HEK293 (cell line): ENCODE data around the gene PCDHGC5.
A peak's percentile ranks its signal among the peaks of the same experiment; 100 is the strongest.

Source experiments
- CTCF ChIA-PET: fragments of 350-600 bp; formaldehyde crosslinking; extraction: SDS; loops from one replicate; lab custom pipeline; 2021; ENCODE audit warnings: antibody characterized with exemption; lab: Yijun Ruan, JAX
- POLR2A ChIA-PET: fragments of 300-600 bp; formaldehyde crosslinking; extraction: SDS; loops from one replicate; lab custom pipeline; 2020; ENCODE audit warnings: antibody characterized with exemption, inconsistent platforms; lab: Yijun Ruan, JAX
- H3K27ac ChIP-seq: fragments of 200-500 bp; sonication (Bioruptor generic); 2 replicates; pipeline ENCODE4 v1.5.1; 2014; ENCODE audit warnings: low read depth, low read length, control low read depth, inconsistent platforms; ENCODE audit errors: extremely low read depth
- H3K36me3 ChIP-seq, 2 experiments: fragments of 200-500 bp in 1 of 2; sonication (Bioruptor generic) in 1 of 2; 1 replicate in 1 of 2; 2 replicates in 1 of 2; pipeline ENCODE4 v1.5.1; 2014 to 2017; ENCODE audit warnings: inconsistent platforms in 2 of 2, low read length in 2 of 2; ENCODE audit not compliant: control insufficient read depth in 2 of 2, insufficient read depth in 1 of 2
- H3K4me1 ChIP-seq: fragments of 200-500 bp; sonication (Bioruptor generic); 2 replicates; pipeline ENCODE4 v1.5.1; 2014; ENCODE audit warnings: mild to moderate bottlenecking, low read length, inconsistent platforms; ENCODE audit not compliant: control insufficient read depth, insufficient read depth
- H3K4me3 ChIP-seq: 2 replicates; pipeline ENCODE4 v1.5.1; 2011; ENCODE audit warnings: low read depth, mild to moderate bottlenecking, control low read depth, low read length, moderate library complexity
- H3K9me3 ChIP-seq: fragments of 200-500 bp; sonication (Bioruptor generic); 2 replicates; pipeline ENCODE4 v1.5.1; 2014; ENCODE audit warnings: low read depth, low read length, inconsistent platforms; ENCODE audit not compliant: control insufficient read depth, insufficient read depth
- BCL11B ChIP-seq: fragments of 450-650 bp; formaldehyde crosslinking; IDR thresholded peaks from 2 replicates; pipeline ENCODE4 v1.5.1; 2016; ENCODE audit warnings: low read depth, missing biosample characterization, missing genetic modification characterization
- HIC1 ChIP-seq: fragments of 450-650 bp; formaldehyde crosslinking; IDR thresholded peaks from 2 replicates; pipeline ENCODE4 v1.5.1; 2016; ENCODE audit warnings: missing biosample characterization, missing genetic modification characterization
- HOXC10 ChIP-seq: sonication (generic); formaldehyde crosslinking; IDR thresholded peaks from 2 replicates; pipeline ENCODE4 v1.8.1; 2023; ENCODE audit warnings: mild to moderate bottlenecking, missing genetic modification reagents
- INSM2 ChIP-seq: fragments of 450-650 bp; formaldehyde crosslinking; IDR thresholded peaks from 2 replicates; pipeline ENCODE4 v1.5.1; 2016; ENCODE audit warnings: missing biosample characterization, missing genetic modification characterization
- KLF10 ChIP-seq: fragments of 450-650 bp; IDR thresholded peaks from 2 replicates; pipeline ENCODE4 v1.5.1; 2018; ENCODE audit warnings: missing biosample characterization, mild to moderate bottlenecking, missing genetic modification characterization
- KLF8 ChIP-seq: fragments of 450-650 bp; formaldehyde crosslinking; IDR thresholded peaks from 2 replicates; pipeline ENCODE4 v1.5.1; 2016; ENCODE audit warnings: missing biosample characterization, missing genetic modification characterization
- MEIS1 ChIP-seq: sonication (generic); formaldehyde crosslinking; IDR thresholded peaks from 2 replicates; pipeline ENCODE4 v1.8.1; 2022; ENCODE audit warnings: missing genetic modification reagents, mild to moderate bottlenecking, borderline replicate concordance
- PRDM2 ChIP-seq: fragments of 450-650 bp; formaldehyde crosslinking; IDR thresholded peaks from 2 replicates; pipeline ENCODE4 v1.5.1; 2016; ENCODE audit warnings: missing biosample characterization, missing genetic modification characterization, borderline replicate concordance
- SALL2 ChIP-seq: fragments of 450-650 bp; formaldehyde crosslinking; IDR thresholded peaks from 2 replicates; pipeline ENCODE4 v1.5.0; 2017; ENCODE audit warnings: missing biosample characterization, mild to moderate bottlenecking, missing genetic modification characterization, borderline replicate concordance
- ZFP69B ChIP-seq: fragments of 450-650 bp; formaldehyde crosslinking; IDR thresholded peaks from 2 replicates; pipeline ENCODE4 v1.5.1; 2016; ENCODE audit warnings: missing biosample characterization, missing genetic modification characterization
- ZNF140 ChIP-seq: fragments of 450-650 bp; formaldehyde crosslinking; IDR thresholded peaks from 2 replicates; pipeline ENCODE4 v1.5.1; 2016; ENCODE audit warnings: missing biosample characterization, missing genetic modification characterization
- ZNF148 ChIP-seq: fragments of 450-650 bp; formaldehyde crosslinking; IDR thresholded peaks from 2 replicates; pipeline ENCODE4 v1.5.0; 2017; ENCODE audit warnings: missing biosample characterization, missing genetic modification characterization, borderline replicate concordance
- ZNF169 ChIP-seq: fragments of 450-650 bp; formaldehyde crosslinking; IDR thresholded peaks from 2 replicates; pipeline ENCODE4 v1.5.1; 2016; ENCODE audit warnings: missing biosample characterization, missing genetic modification characterization
- ZNF184 ChIP-seq: fragments of 450-650 bp; IDR thresholded peaks from 2 replicates; pipeline ENCODE4 v1.5.1; 2018; ENCODE audit warnings: missing biosample characterization, mild to moderate bottlenecking, missing genetic modification characterization
- ZNF214 ChIP-seq: fragments of 450-650 bp; formaldehyde crosslinking; IDR thresholded peaks from 2 replicates; pipeline ENCODE4 v1.5.1; 2017; ENCODE audit warnings: missing biosample characterization, mild to moderate bottlenecking, missing genetic modification characterization, borderline replicate concordance
- ZNF48 ChIP-seq: fragments of 450-650 bp; formaldehyde crosslinking; IDR thresholded peaks from 2 replicates; pipeline ENCODE4 v1.5.1; 2016; ENCODE audit warnings: missing biosample characterization, missing genetic modification characterization
- ZNF488 ChIP-seq: fragments of 450-650 bp; formaldehyde crosslinking; IDR thresholded peaks from 2 replicates; pipeline ENCODE4 v1.5.1; 2016; ENCODE audit warnings: missing biosample characterization, missing genetic modification characterization
- ZNF529 ChIP-seq: fragments of 450-650 bp; formaldehyde crosslinking; IDR thresholded peaks from 2 replicates; pipeline ENCODE4 v1.5.1; 2017; ENCODE audit warnings: missing genetic modification characterization, missing biosample characterization; ENCODE audit not compliant: insufficient replicate concordance
- ZNF549 ChIP-seq: fragments of 450-650 bp; IDR thresholded peaks from 2 replicates; pipeline ENCODE4 v1.5.1; 2018; ENCODE audit warnings: missing biosample characterization, missing genetic modification characterization, mild to moderate bottlenecking, inconsistent platforms, moderate library complexity
- ZNF555 ChIP-seq: fragments of 450-650 bp; formaldehyde crosslinking; conservative IDR thresholded peaks from 2 replicates; pipeline ENCODE4 v1.5.1; 2017; ENCODE audit warnings: missing biosample characterization, mild to moderate bottlenecking, missing genetic modification characterization, inconsistent platforms
- ZNF571 ChIP-seq: fragments of 450-650 bp; formaldehyde crosslinking; IDR thresholded peaks from 2 replicates; pipeline ENCODE4 v1.5.0; 2017; ENCODE audit warnings: missing biosample characterization, missing genetic modification characterization
- ZNF600 ChIP-seq: fragments of 450-650 bp; formaldehyde crosslinking; IDR thresholded peaks from 2 replicates; pipeline ENCODE4 v1.5.1; 2016; ENCODE audit warnings: missing biosample characterization, missing genetic modification characterization
- ZNF621 ChIP-seq: fragments of 450-650 bp; formaldehyde crosslinking; IDR thresholded peaks from 2 replicates; pipeline ENCODE4 v1.5.1; 2017; ENCODE audit warnings: missing biosample characterization, missing genetic modification characterization
- ZNF626 ChIP-seq: fragments of 450-650 bp; sonication (Bioruptor Pico); formaldehyde crosslinking; IDR thresholded peaks from 2 replicates; pipeline ENCODE4 v1.5.1; 2018; ENCODE audit warnings: missing biosample characterization, missing genetic modification characterization, inconsistent platforms
- ZXDB ChIP-seq: fragments of 450-650 bp; formaldehyde crosslinking; IDR thresholded peaks from 2 replicates; pipeline ENCODE4 v1.5.1; 2016; ENCODE audit warnings: missing biosample characterization, missing genetic modification characterization

Gene PCDHGC5

GRCh38 chr5:141521244-141521781 lies 32.4 kb downstream of the PCDHGC5 start:
- Histone ChIP-seq H3K9me3 (no peaks in the 10 kb centered on the region), H3K4me1 (peaks cover 11% of the 10 kb centered on the region), H3K4me3 (no peak overlapping the region), H3K27ac (peak overlapping the region; percentile 51; the same call in 1 of the 2 replicates), H3K36me3 (peaks cover 24 to 93% of the 10 kb centered on the region in 2 experiments)
- POLR2A ChIA-PET: interaction anchor here (1.0 to 2.0 kb wide), 5 partner anchors 42 to 200 kb away, joined by 3 to 10 read pairs (median 3); partner anchors contain the start of genes PCDHGA11 and PCDHGC3
- CTCF ChIA-PET: interaction anchor here (0.6 to 10.9 kb wide), 17 partner anchors 7 to 435 kb away, joined by 3 to 160 read pairs (median 9); partner anchors contain the start of genes PCDHGA1, PCDHGA11, PCDHGA12 and PCDHGA2
- TF ChIP-seq ZNF549 (no peak), PRDM2 (tag by site-specific recombination) (no peak), ZNF529 (no peak), ZNF621 (no peak), MEIS1 (CRISPR knock-in tag) (no peak), ZNF571 (tag by site-specific recombination) (no peak), ZFP69B (no peak), KLF10 (tag by site-specific recombination) (peak; percentile 54; the same call in 1 of the 2 replicates), ZNF169 (tag by site-specific recombination) (no peak), ZNF555 (no peak), ZXDB (tag by site-specific recombination) (peak; percentile 86), BCL11B (no peak), SALL2 (tag by site-specific recombination) (no peak), HOXC10 (no peak), INSM2 (peak; percentile 85), ZNF148 (no peak), ZNF488 (no peak), ZNF600 (tag by site-specific recombination) (peak; percentile 71; the same call in 1 of the 2 replicates), HIC1 (tag by site-specific recombination) (peak; percentile 76), ZNF214 (no peak), ZNF184 (tag by site-specific recombination) (peak; percentile 79), ZNF626 (tag by site-specific recombination) (no peak), KLF8 (tag by site-specific recombination) (peak; percentile 76; the same call in 1 of the 2 replicates), ZNF48 (tag by site-specific recombination) (no peak), ZNF140 (tag by site-specific recombination) (no peak)
